ENCODE results near the gene MLANA. TPM values are rescaled to one million over a fixed set of nuclear protein-coding genes. Genes with fewer than 3 reads are reported as not detected.

The MLANA gene
- total and polyA plus RNA-seq, 10 of the 15 experiments (the other 5 are each of a cell fraction or from before 2014, with no cell fraction given): 0.11 to 0.26 (median 0.13) TPM; not detected in 6

DNA sequence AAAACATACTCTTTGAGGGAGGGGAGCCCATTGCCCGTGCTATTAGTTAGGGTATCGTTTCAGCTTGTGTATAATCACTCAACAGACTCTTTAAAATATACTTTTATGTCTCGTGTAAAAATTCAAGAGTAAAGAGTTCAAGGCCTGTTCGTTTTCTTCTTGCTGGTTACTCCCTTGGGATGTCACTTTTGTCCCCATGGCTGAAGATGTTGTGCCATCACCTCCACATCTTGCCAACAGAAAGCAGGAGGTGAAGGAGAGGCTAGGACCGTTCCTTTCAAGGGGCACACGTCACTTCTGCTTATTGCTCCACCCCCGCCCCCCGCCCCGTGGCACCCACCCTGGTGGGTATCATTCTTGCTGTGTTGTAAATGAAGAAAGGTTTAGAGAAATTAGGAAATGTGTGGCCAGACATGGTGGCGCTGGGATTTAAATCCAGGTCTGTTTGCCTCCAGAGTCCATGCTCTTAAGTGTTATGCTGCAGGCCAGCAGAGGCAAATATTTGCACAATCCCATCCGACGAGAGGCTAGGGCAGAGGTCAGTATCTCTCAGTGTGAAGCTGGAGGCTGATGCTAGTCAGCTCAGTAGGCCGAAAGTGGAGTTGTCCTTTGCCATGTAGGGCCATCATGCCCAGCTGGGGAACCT, 3.0 kb downstream of the MLANA start:
- RAD21 ChIA-PET (ENCODE audit: unreplicated experiment): interaction anchor here (0.7 to 0.9 kb wide), 2 partner anchors 80 to 160 kb away, joined by 3 read pairs; no protein-coding TSS in a partner anchor
- intact Hi-C loops (cut with micrococcal nuclease; ENCODE audit: unreplicated experiment): no loop called here
- TF ChIP-seq NFYA (IDR thresholded peaks at IDR 0.05; ENCODE audit: borderline replicate concordance, low read depth, low read length): no peak
- TF ChIP-seq, protein P1, sequence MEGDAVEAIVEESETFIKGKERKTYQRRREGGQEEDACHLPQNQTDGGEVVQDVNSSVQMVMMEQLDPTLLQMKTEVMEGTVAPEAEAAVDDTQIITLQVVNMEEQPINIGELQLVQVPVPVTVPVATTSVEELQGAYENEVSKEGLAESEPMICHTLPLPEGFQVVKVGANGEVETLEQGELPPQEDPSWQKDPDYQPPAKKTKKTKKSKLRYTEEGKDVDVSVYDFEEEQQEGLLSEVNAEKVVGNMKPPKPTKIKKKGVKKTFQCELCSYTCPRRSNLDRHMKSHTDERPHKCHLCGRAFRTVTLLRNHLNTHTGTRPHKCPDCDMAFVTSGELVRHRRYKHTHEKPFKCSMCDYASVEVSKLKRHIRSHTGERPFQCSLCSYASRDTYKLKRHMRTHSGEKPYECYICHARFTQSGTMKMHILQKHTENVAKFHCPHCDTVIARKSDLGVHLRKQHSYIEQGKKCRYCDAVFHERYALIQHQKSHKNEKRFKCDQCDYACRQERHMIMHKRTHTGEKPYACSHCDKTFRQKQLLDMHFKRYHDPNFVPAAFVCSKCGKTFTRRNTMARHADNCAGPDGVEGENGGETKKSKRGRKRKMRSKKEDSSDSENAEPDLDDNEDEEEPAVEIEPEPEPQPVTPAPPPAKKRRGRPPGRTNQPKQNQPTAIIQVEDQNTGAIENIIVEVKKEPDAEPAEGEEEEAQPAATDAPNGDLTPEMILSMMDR (IDR thresholded peaks at IDR 0.05 in 2 of 3, conservative IDR thresholded peaks at IDR 0.05 in 1 of 3; ENCODE audit: control insufficient read depth in 2 of 3, extremely low read depth in 1 of 3, insufficient read depth in 1 of 3, low read depth in 3 of 3, low read length in 3 of 3): no peak
- no peak for TF ChIP-seq CREB1 (IDR thresholded peaks at IDR 0.05; ENCODE audit: low read depth)
- TF ChIP-seq EED (IDR thresholded peaks at IDR 0.05; ENCODE audit: low read depth): no peak
- no peak for TF ChIP-seq GABPA (IDR thresholded peaks at IDR 0.05; ENCODE audit: low read depth)
- TF ChIP-seq CBFB (IDR thresholded peaks at IDR 0.05; ENCODE audit: low read depth): no peak
- ATAC-seq (no peak), DNase-seq (ENCODE audit: low read depth, low spot score) (no peak), FAIRE-seq (no peak)
- H3K4me3 ChIP-seq: no peak overlapping the region
- H3K4me1 ChIP-seq (ENCODE audit: control insufficient read depth, insufficient read depth, low read length): no peaks in the 10 kb centered on the region
- H3K9me3 ChIP-seq (replicated peaks; ENCODE audit: control insufficient read depth, insufficient read depth, low read length): no peaks in the 10 kb centered on the region
- no peak overlapping the region for H3K9ac ChIP-seq (ENCODE audit: control insufficient read depth, insufficient read depth, low read length)
- CTCF ChIA-PET: interaction anchor here (1.1 to 8.1 kb wide), 5 partner anchors 7 to 130 kb away, joined by 3 to 62 read pairs (median 5); no protein-coding TSS in a partner anchor
- no TSS peak for BruUV-seq (replicated peaks)
- no peaks in the 10 kb centered on the region for H3K27me3 ChIP-seq (replicated peaks in 1 of 2; ENCODE audit: control insufficient read depth in 2 of 2, insufficient read depth in 2 of 2, low read length in 1 of 2)
- no peak overlapping the region for H3K4me2 ChIP-seq (ENCODE audit: control insufficient read depth, insufficient read depth)
- in situ Hi-C loops (cut with MboI): loop anchor here (25.0 kb wide), 2 partner anchors 419 to 1894 kb away; partner anchors contain the start of gene DMAC1
- POLR2A ChIA-PET: interaction anchor here (0.8 kb wide), 1 partner anchor 109 kb away, joined by 9 read pairs; no protein-coding TSS in a partner anchor
- H2AFZ ChIP-seq (ENCODE audit: control insufficient read depth, low read depth, low read length): no peak overlapping the region
- no peaks in the 10 kb centered on the region for H3K79me2 ChIP-seq (ENCODE audit: control insufficient read depth, insufficient read depth, low read length)
- H3K36me3 ChIP-seq (ENCODE audit: control insufficient read depth in 2 of 2, insufficient read depth in 2 of 2, low read length in 1 of 2): no peaks in the 10 kb centered on the region
- 92% methylated on average over 13 of the region's 13 CpGs for WGBS (ENCODE audit: insufficient coverage, insufficient replicate concordance, low lambda C conversion rate, missing lambda C conversion rate)
- H3K27ac ChIP-seq (ENCODE audit: control insufficient read depth, insufficient read depth): no peak overlapping the region
- SMC1A ChIA-PET (ENCODE audit: uncharacterized antibody, unreplicated experiment): interaction anchor here (0.6 to 1.9 kb wide), 5 partner anchors 8 to 160 kb away, joined by 3 to 8 read pairs (median 4); no protein-coding TSS in a partner anchor
- H4K20me1 ChIP-seq (ENCODE audit: control insufficient read depth, insufficient read depth): no peaks in the 10 kb centered on the region
